ENCODE data around the gene ITPR3. TPM values are rescaled to one million over a fixed set of nuclear protein-coding genes. Genes with fewer than 3 reads are reported as not detected.

Gene ITPR3
- total RNA-seq, 4 donors from 2014 or later, result 11.8 to 25.0 (median 19.6) TPM

DNA sequence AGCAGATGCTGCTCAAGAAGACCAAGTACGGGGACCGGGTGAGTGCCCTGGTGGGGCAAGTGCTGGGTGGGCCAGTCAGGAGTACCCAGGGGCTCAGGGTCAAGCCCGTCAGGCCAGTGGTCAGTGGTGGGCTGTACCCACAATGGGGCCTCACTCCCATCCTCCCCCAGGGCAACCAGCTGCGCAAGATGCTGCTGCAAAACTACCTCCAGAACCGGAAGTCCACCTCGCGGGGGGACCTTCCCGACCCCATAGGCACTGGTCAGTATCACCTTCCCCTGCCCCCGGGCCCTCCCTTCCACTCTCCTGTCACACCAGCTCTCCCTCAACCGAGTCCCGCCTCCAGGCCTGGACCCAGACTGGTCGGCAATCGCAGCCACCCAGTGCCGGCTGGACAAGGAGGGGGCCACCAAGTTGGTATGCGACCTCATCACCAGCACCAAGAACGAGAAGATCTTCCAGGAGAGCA is 63.3 kb downstream of the ITPR3 start:
- Histone ChIP-seq H3K36me3 (peaks cover 0 to 96% of the 10 kb centered on the region in 2 donors), H3K9me3 (no peaks in the 10 kb centered on the region), H3K4me1 (no peaks in the 10 kb centered on the region), H3K4me3 (no peak overlapping the region), H3K27me3 (peaks cover 25% of the 10 kb centered on the region), H3K27ac (no peak overlapping the region)
- TF ChIP-seq POLR2A (IDR thresholded peaks at IDR 0.05), result no peak
- TF ChIP-seq EP300 (IDR thresholded peaks at IDR 0.05), result no peak
- TF ChIP-seq, protein P1, sequence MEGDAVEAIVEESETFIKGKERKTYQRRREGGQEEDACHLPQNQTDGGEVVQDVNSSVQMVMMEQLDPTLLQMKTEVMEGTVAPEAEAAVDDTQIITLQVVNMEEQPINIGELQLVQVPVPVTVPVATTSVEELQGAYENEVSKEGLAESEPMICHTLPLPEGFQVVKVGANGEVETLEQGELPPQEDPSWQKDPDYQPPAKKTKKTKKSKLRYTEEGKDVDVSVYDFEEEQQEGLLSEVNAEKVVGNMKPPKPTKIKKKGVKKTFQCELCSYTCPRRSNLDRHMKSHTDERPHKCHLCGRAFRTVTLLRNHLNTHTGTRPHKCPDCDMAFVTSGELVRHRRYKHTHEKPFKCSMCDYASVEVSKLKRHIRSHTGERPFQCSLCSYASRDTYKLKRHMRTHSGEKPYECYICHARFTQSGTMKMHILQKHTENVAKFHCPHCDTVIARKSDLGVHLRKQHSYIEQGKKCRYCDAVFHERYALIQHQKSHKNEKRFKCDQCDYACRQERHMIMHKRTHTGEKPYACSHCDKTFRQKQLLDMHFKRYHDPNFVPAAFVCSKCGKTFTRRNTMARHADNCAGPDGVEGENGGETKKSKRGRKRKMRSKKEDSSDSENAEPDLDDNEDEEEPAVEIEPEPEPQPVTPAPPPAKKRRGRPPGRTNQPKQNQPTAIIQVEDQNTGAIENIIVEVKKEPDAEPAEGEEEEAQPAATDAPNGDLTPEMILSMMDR (IDR thresholded peaks at IDR 0.05), result no peak
- TF ChIP-seq POLR2AphosphoS5 (IDR thresholded peaks at IDR 0.05), result no peak
- ATAC-seq, result no peak
- WGBS, 2 donors (ENCODE audit: low coverage in 1 of 2), result 90% methylated on average over 4 of the region's 16 CpGs; no CpG with 5 or more reads in 1 of the 2 donors

DNA sequence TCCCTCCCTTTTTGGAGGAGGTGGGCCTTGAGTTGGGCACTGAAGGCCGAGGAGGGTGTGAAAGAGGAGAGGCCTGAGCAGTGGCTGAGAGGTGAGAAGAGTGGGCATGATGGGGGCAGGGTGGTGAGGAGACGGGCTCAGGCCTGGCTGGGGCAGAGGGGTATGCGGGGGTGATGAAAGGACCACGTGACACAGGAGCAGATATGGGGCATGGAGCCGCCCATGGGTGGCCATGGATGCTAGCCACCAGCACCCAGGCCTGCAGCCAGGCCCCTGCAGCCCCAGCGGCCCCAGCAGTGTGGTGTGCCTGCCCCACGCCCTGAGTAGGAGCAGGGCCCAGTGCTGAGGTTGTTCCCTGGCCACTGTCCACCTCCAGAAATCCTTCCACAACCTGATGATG is 63.9 kb downstream of the ITPR3 start:
- Histone ChIP-seq H3K4me1 (no peaks in the 10 kb centered on the region), H3K36me3 (peaks cover 0 to 96% of the 10 kb centered on the region in 2 donors), H3K27ac (no peak overlapping the region), H3K4me3 (no peak overlapping the region), H3K27me3 (peaks cover 20% of the 10 kb centered on the region), H3K9me3 (no peaks in the 10 kb centered on the region)
- 87% methylated on average over 5 of the region's 7 CpGs; no CpG with 5 or more reads in 1 of the 2 donors for WGBS, 2 donors (ENCODE audit: low coverage in 1 of 2)
- TF ChIP-seq, protein P1 (IDR thresholded peaks at IDR 0.05), result no peak
- TF ChIP-seq POLR2A (IDR thresholded peaks at IDR 0.05) (no peak), EP300 (IDR thresholded peaks at IDR 0.05) (no peak), POLR2AphosphoS5 (IDR thresholded peaks at IDR 0.05) (no peak)
- no peak for ATAC-seq

DNA sequence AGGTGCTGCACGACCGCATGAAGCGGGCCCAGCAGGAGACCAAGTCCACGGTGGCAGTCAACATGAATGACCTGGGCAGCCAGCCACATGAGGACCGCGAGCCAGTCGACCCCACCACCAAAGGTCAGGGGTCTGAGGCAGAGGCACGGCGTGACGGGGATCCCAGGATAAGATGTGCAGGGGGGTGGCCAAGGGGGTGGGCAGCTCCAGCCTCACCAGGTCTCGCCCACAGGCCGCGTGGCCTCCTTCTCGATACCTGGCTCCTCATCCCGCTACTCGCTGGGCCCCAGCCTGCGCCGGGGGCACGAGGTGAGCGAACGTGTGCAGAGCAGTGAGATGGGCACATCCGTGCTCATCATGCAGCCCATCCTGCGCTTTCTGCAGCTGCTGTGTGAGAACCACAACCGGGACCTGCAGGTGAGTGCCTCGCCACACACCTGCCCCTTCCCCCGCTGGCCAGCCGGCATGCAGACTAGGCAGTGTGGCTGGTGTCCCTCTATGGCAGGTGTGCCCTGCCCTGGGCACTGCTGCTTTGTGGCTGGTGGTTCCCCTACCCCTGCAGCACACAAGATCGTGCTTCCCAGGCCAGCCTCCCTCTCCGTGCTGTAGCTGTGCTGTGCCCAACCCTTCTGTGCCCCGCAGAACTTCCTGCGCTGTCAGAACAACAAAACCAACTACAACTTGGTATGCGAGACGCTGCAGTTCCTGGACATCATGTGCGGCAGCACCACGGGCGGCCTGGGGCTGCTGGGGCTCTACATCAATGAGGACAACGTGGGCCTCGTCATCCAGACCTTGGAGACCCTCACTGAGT is 64.5 kb downstream of the ITPR3 start:
- Histone ChIP-seq H3K9me3 (no peaks in the 10 kb centered on the region), H3K27me3 (peaks cover 16% of the 10 kb centered on the region), H3K4me3 (no peak overlapping the region), H3K27ac (no peak overlapping the region), H3K4me1 (no peaks in the 10 kb centered on the region), H3K36me3 (peaks cover 0 to 97% of the 10 kb centered on the region in 2 donors)
- TF ChIP-seq, protein P1 (IDR thresholded peaks at IDR 0.05), result no peak
- TF ChIP-seq EP300 (IDR thresholded peaks at IDR 0.05) (no peak), POLR2AphosphoS5 (IDR thresholded peaks at IDR 0.05) (no peak), POLR2A (IDR thresholded peaks at IDR 0.05) (no peak)
- WGBS, 2 donors (ENCODE audit: low coverage in 1 of 2), result 84% methylated on average over 7 of the region's 38 CpGs; no CpG with 5 or more reads in 1 of the 2 donors
- ATAC-seq, result no peak

DNA sequence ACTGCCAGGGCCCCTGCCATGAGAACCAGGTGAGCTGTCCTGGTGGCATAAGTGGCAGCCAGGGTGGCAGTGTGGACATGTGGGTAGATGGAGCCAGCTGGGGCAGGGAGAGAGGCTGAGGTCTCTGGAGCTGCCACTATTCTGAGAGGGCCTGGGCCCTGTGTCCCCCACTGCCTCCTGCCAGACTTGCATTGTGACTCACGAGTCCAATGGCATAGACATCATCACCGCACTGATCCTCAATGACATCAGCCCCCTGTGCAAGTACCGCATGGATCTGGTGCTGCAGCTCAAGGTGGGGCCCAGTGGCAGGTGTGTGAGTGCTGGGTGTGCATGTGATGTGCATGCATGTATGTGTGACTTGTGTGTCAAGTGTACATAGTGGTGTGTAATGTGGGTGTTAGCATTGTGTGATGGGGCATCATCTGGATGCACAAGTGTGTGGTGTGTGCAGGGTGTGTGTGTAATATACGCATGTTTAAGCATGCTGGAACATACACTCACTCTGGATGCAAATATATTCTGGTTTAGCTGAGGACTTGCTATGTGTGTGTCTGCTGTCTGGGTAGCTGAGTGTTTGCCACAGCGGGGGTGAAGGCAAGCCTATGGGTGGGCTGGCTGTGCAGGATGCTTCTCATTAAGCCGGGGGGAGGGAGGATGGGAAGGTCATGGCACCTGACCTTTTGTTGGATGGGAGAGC is 65.3 kb downstream of the ITPR3 start:
- H3K4me1 ChIP-seq, result no peaks in the 10 kb centered on the region
- H3K9me3 ChIP-seq, result no peaks in the 10 kb centered on the region
- H3K4me3 ChIP-seq, result no peak overlapping the region
- no peak for ATAC-seq
- peaks cover 16% of the 10 kb centered on the region for H3K27me3 ChIP-seq
- H3K27ac ChIP-seq, result no peak overlapping the region
- peaks cover 0 to 98% of the 10 kb centered on the region in 2 donors for H3K36me3 ChIP-seq
- 36 to 50% methylated on average over 2 of the region's 6 CpGs for WGBS, 2 donors (ENCODE audit: low coverage in 1 of 2)
- TF ChIP-seq, protein P1 (IDR thresholded peaks at IDR 0.05), result no peak
- TF ChIP-seq EP300 (IDR thresholded peaks at IDR 0.05) (no peak), POLR2A (IDR thresholded peaks at IDR 0.05) (no peak), POLR2AphosphoS5 (IDR thresholded peaks at IDR 0.05) (no peak)
